ENCODE results near the gene CAP2.

DNA sequence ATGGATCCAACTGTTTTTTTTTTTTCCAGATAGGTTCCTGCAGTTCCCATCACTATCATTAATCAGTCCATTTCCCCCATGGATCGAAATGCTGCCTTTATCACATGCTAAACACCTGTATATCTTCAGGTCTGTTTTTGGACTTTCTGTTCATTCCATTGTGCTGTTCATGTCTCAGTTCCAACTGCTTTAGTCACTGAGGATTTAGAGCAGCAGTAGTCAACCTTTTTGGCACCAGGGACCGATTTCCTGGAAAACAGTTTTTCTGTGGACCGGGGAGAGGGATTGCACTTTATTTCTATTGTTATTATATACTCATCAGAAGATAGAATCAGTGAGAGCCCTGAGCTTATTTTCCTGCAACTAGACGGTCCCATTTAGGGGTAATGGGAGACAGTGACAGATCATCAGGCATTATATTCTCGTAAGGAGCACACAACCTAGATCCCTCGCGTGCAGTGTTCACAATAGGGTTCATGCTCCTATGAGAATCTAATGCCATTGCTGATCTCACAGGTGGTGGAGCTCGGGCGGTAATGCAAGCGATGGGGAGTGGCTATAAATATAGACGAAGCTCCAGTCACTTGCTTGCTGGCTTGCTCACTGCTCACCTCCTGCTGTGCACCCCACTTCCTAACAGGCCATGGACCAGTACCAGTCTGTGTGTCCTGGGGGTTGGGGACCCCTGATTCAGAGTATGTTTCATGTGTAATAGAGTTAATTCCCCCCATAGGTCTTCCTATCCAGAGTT lies 46.0 kb downstream of the CAP2 start:
- no peak for TF ChIP-seq EZH2 (IDR thresholded peaks at IDR 0.05; ENCODE audit: insufficient read depth, poor library complexity, severe bottlenecking)
- TF ChIP-seq EZH2phosphoT487 (IDR thresholded peaks at IDR 0.05; ENCODE audit: insufficient read depth, low read depth): no peak

Measured in GM23248 (cell line).